NCI-H2029 treated with DMSO at 0.1 percent for 48 hours (cell line): ENCODE measurements around the gene PTCRA.

Source experiments
- DNase-seq: peaks from one replicate; lab custom pipeline; 2025; lab: John Stamatoyannopoulos, UW

Gene PTCRA

GRCh38 chr6:42971746-42972327 lies 56.0 kb downstream of the PTCRA start:
- no peak for DNase-seq

GRCh38 chr6:42973926-42974325 lies 58.1 kb downstream of the PTCRA start:
- DNase-seq: no peak

GRCh38 chr6:42974919-42975505 lies 59.2 kb downstream of the PTCRA start:
- no peak for DNase-seq
